A549 (cell line): ENCODE data around the gene ZNF423.

ENCODE experiments used
- KDM1A ChIP-seq: fragments of 200-600 bp; sonication (generic); IDR thresholded peaks from 2 replicates; pipeline ENCODE4 v1.6.1; 2016; ENCODE audit warnings: low read depth, mild to moderate bottlenecking
- POLR2A ChIP-seq: IDR thresholded peaks from 2 replicates; pipeline ENCODE4 v1.6.1; 2012; ENCODE audit warnings: mild to moderate bottlenecking, low read length

- no peak for TF ChIP-seq POLR2A
- TF ChIP-seq KDM1A = no peak
Observed at GRCh38 chr16:49530427-49530970, 325.4 kb downstream of the ZNF423 start.
